ENCODE measurements around the gene BATF. TPM values are rescaled to one million over a fixed set of nuclear protein-coding genes. Genes with fewer than 3 reads are reported as not detected.

BATF gene
- total and polyA plus RNA-seq, 2 donors from 2014 or later = 1.6 to 3.7 TPM

GRCh38 chr14:75520852-75521251 is 1.4 kb upstream of the BATF start:
- Histone ChIP-seq H3K4me3 (ENCODE audit: low read length in 3 of 3) (no peak overlapping the region), H3K4me1 (ENCODE audit: control insufficient read depth in 2 of 3, insufficient read depth in 2 of 3, low read depth in 1 of 3, low read length in 3 of 3) (peaks cover 0 to 5% (median 0%) of the 10 kb centered on the region in 3 donors), H3K27me3 (ENCODE audit: control insufficient read depth, insufficient read depth, low read length) (no peaks in the 10 kb centered on the region), H3K9ac (ENCODE audit: low read length in 3 of 3) (no peak overlapping the region), H3K36me3 (ENCODE audit: control insufficient read depth in 2 of 3, insufficient read depth in 3 of 3, low read length in 3 of 3) (no peaks in the 10 kb centered on the region), H3K27ac (ENCODE audit: low read depth in 2 of 2, low read length in 2 of 2) (no peak overlapping the region), H3K9me3 (ENCODE audit: control insufficient read depth in 2 of 3, insufficient read depth in 1 of 3, low read length in 3 of 3) (no peaks in the 10 kb centered on the region)
- no peak for FAIRE-seq
- DNase-seq = no peak
- TF ChIP-seq CTCF (IDR thresholded peaks at IDR 0.05; ENCODE audit: borderline replicate concordance, extremely low read depth, insufficient read depth) = no peak
- intact Hi-C loops (cut with DNase I) = no loop called here

- FAIRE-seq = no peak
- Histone ChIP-seq H3K9ac (ENCODE audit: low read length in 3 of 3) (no peak overlapping the region), H3K4me3 (ENCODE audit: low read length in 3 of 3) (no peak overlapping the region), H3K36me3 (ENCODE audit: control insufficient read depth in 2 of 3, insufficient read depth in 3 of 3, low read length in 3 of 3) (no peaks in the 10 kb centered on the region), H3K4me1 (ENCODE audit: control insufficient read depth in 2 of 3, insufficient read depth in 2 of 3, low read depth in 1 of 3, low read length in 3 of 3) (peaks cover 0 to 5% (median 0%) of the 10 kb centered on the region in 3 donors), H3K27ac (ENCODE audit: low read depth in 2 of 2, low read length in 2 of 2) (no peak overlapping the region), H3K27me3 (ENCODE audit: control insufficient read depth, insufficient read depth, low read length) (no peaks in the 10 kb centered on the region), H3K9me3 (ENCODE audit: control insufficient read depth in 2 of 3, insufficient read depth in 1 of 3, low read length in 3 of 3) (no peaks in the 10 kb centered on the region)
- DNase-seq = no peak
- TF ChIP-seq CTCF (IDR thresholded peaks at IDR 0.05; ENCODE audit: borderline replicate concordance, extremely low read depth, insufficient read depth) = no peak
- intact Hi-C loops (cut with DNase I) = no loop called here
These were observed 662 bp upstream of the BATF start for GRCh38 chr14:75521415-75522199.

GRCh38 chr14:75522983-75523318 is 682 bp downstream of the BATF start:
- no peaks in the 10 kb centered on the region for H3K9me3 ChIP-seq (ENCODE audit: control insufficient read depth in 2 of 3, insufficient read depth in 1 of 3, low read length in 3 of 3)
- FAIRE-seq (no peak), DNase-seq (no peak)
- no peak overlapping the region for H3K27ac ChIP-seq (ENCODE audit: low read depth in 2 of 2, low read length in 2 of 2)
- peaks cover 0 to 5% (median 0%) of the 10 kb centered on the region in 3 donors for H3K4me1 ChIP-seq (ENCODE audit: control insufficient read depth in 2 of 3, insufficient read depth in 2 of 3, low read depth in 1 of 3, low read length in 3 of 3)
- no peaks in the 10 kb centered on the region for H3K36me3 ChIP-seq (ENCODE audit: control insufficient read depth in 2 of 3, insufficient read depth in 3 of 3, low read length in 3 of 3)
- TF ChIP-seq CTCF (IDR thresholded peaks at IDR 0.05; ENCODE audit: borderline replicate concordance, extremely low read depth, insufficient read depth) = no peak
- intact Hi-C loops (cut with DNase I) = no loop called here
- H3K9ac ChIP-seq (ENCODE audit: low read length in 3 of 3) = no peak overlapping the region
- no peaks in the 10 kb centered on the region for H3K27me3 ChIP-seq (ENCODE audit: control insufficient read depth, insufficient read depth, low read length)
- H3K4me3 ChIP-seq (ENCODE audit: low read length in 3 of 3) = no peak overlapping the region

Data from kidney (tissue), 14 donors.